Sigmoid colon (tissue), 7 donors: ENCODE data around the gene H19. TPM values are rescaled to one million over a fixed set of nuclear protein-coding genes. Genes with fewer than 3 reads are reported as not detected.

ENCODE experiments used
- DNase-seq: peaks from one replicate; pipeline ENCODE4 v3.0.0-alpha.2; 2019
- H3K27ac ChIP-seq, 4 donors: fragments of 200-600 bp; sonication (generic); one replicate each; pipeline ENCODE4 v1.5.1; 2016 to 2019; ENCODE audit warnings: mild to moderate bottlenecking in 1 of 4
- H3K27me3 ChIP-seq, 3 donors: fragments of 200-600 bp; sonication (generic); one replicate each; pipeline ENCODE4 v1.5.1; 2019; ENCODE audit warnings: mild to moderate bottlenecking in 1 of 3
- H3K36me3 ChIP-seq, 4 donors: fragments of 200-600 bp; sonication (generic); one replicate each; pipeline ENCODE4 v1.5.1; 2016 to 2019
- H3K4me1 ChIP-seq, 4 donors: fragments of 200-600 bp; sonication (generic); one replicate each; pipeline ENCODE4 v1.5.1; 2017 to 2019
- H3K4me3 ChIP-seq, 4 donors: fragments of 200-600 bp; sonication (generic); one replicate each; pipeline ENCODE4 v1.5.1; 2017 to 2019; ENCODE audit warnings: mild to moderate bottlenecking in 2 of 4, moderate library complexity in 1 of 4
- H3K9me3 ChIP-seq, 4 donors: fragments of 200-600 bp in 3 of 4; sonication (generic) in 3 of 4; one replicate each; pipeline versions ENCODE4 v1.5.1 to v1.6.1; 2013 to 2019
- CTCF ChIP-seq, 4 experiments: fragments of 450-650 bp in 3 of 4; fragments of 200-600 bp in 1 of 4; IDR thresholded peaks; one replicate each; pipeline ENCODE4 v1.5.1; 2016 to 2019; ENCODE audit warnings: antibody characterized with exemption in 4 of 4, mild to moderate bottlenecking in 3 of 4, moderate library complexity in 2 of 4
- EP300 ChIP-seq, 4 donors: sonication (generic); formaldehyde crosslinking; IDR thresholded peaks; one replicate each; pipeline ENCODE4 v1.6.1; 2017; ENCODE audit warnings: antibody characterized with exemption in 4 of 4
- POLR2A ChIP-seq, 2 donors: fragments of 450-650 bp; IDR thresholded peaks; one replicate each; pipeline ENCODE4 v1.6.1; 2016; ENCODE audit warnings: antibody characterized with exemption in 2 of 2, mild to moderate bottlenecking in 2 of 2, moderate library complexity in 2 of 2
- POLR2AphosphoS5 ChIP-seq, 4 donors: sonication (generic); formaldehyde crosslinking; IDR thresholded peaks; one replicate each; pipeline ENCODE4 v1.6.1; 2017; ENCODE audit warnings: antibody characterized with exemption in 4 of 4
- WGBS, 2 donors: extraction: QIAGEN DNeasy Blood & Tissue Kit; methylation state at CpG; one replicate each; pipeline ENCODE4 v1.1.7; 2013; 5-methylcytosine and 5-hydroxymethylcytosine counted together
- intact Hi-C: fragments of 100-400 bp; cut with DNase I; formaldehyde crosslinking; loops from one replicate; pipeline ENCODE4 v1.15.1; 2023
- polyA plus RNA-seq, 3 donors: library from polyadenylated mRNA; stranded (reverse); fragments of 200-250 nt; gene quantifications; one replicate each; pipeline ENCODE4 v1.2.3, GENCODE V29; 2013
- total RNA-seq, 4 donors: library from RNA; depleted of rRNA; stranded (reverse); fragments of >200 nt; gene quantifications; one replicate each; pipeline ENCODE4 v1.1.0, GENCODE V29; 2016
- donor health status: healthy with polysubstance abuse.
- donor health status: Bipolar disorder and iron deficiency.
- donor health status: healthy.

H19 gene
- total and polyA plus RNA-seq, 7 donors = 9.9 to 349 (median 67.6) TPM

DNA sequence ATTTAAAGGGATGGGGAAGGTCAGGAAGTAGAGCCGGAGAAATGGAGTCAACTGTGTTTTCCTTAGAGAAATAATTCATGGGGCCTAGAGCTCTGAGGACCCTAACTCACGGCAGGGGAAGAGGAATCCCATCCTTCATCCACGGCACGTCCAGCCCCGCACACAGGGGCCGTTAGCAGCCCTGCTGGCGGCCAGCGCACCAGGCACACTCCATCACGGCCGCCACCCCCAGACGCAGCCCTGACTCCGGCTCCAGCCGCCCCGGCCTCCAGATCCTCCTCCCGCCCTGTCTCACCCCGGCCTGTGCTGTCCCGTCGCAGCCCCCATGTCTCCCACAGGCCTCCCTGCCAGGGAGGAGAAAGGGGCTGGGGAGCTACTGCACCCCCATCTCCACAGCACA lies 39.3 kb downstream of the H19 start:
- DNase-seq = no peak
- TF ChIP-seq CTCF (IDR thresholded peaks at IDR 0.05) (no peak), EP300 (IDR thresholded peaks at IDR 0.05) (no peak), POLR2AphosphoS5 (IDR thresholded peaks at IDR 0.05) (no peak), POLR2A (IDR thresholded peaks at IDR 0.05) (no peak)
- H3K4me3 ChIP-seq = no peak overlapping the region
- no peak overlapping the region for H3K27ac ChIP-seq
- intact Hi-C loops = no loop called here
- H3K4me1 ChIP-seq = no peaks in the 10 kb centered on the region
- no peaks in the 10 kb centered on the region for H3K36me3 ChIP-seq
- no peaks in the 10 kb centered on the region for H3K9me3 ChIP-seq
- no CpG with 5 or more reads among the region's 18 CpGs for WGBS, 2 donors
- no peaks in the 10 kb centered on the region for H3K27me3 ChIP-seq

DNA sequence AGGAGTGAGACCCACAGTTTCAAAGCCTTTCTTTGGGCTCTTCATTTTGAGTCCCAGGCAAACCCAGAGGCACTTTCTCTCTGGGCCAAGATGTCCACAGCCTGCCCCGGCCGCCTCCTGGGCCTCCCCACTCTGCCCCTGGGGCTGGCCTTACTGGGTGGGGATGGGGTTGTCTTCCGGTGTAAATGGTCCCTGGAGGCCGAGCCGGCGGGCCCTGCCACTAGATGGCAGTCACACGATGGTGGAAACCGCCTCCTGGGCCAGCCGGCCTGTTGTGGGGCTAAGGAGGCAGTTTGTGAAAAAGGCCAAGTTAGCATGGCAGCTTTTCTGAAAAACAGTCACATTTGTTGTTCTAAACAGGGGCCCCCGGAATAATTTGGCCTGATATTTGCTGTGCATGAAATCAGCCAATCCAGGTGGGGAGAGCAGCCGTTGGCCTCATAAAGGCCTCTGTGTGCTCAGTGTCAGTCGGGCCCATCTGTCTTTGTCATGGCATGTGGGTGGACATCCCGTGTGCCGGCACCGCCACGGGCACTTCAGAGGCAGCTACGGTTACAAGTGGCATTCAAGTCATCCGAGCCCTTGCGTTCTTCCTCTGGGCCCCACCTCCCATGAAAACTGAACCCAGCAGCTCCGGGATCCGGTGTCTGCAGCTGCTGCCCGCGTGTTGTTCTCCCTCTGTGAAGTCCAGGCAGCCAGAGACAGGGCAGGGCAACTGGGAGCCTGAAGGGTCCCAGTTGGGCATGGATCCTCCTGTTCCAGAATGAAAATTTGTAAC lies 44.0 kb downstream of the H19 start:
- TF ChIP-seq CTCF (IDR thresholded peaks at IDR 0.05) (peak in 1 of 4 experiments; percentile 21), POLR2A (IDR thresholded peaks at IDR 0.05) (no peak)
- intact Hi-C loops = no loop called here

GRCh38 chr11:1952806-1953482 lies 44.7 kb downstream of the H19 start:
- H3K36me3 ChIP-seq = no peaks in the 10 kb centered on the region
- no peaks in the 10 kb centered on the region for H3K9me3 ChIP-seq
- intact Hi-C loops = no loop called here
- H3K4me1 ChIP-seq = no peaks in the 10 kb centered on the region
- TF ChIP-seq EP300 (IDR thresholded peaks at IDR 0.05) (no peak), POLR2AphosphoS5 (IDR thresholded peaks at IDR 0.05) (no peak), POLR2A (IDR thresholded peaks at IDR 0.05) (no peak), CTCF (IDR thresholded peaks at IDR 0.05) (no peak)
- peak; percentile 18 for DNase-seq
- no peaks in the 10 kb centered on the region for H3K27me3 ChIP-seq
- 72% methylated on average over 3 of the region's 29 CpGs; no CpG with 5 or more reads in 1 of the 2 donors for WGBS, 2 donors
- H3K4me3 ChIP-seq = no peak overlapping the region
- no peak overlapping the region for H3K27ac ChIP-seq

More for the DNA sequence above, 44.0 kb downstream of the H19 start:
- peak; percentile 38 for DNase-seq
- Histone ChIP-seq H3K4me3 (no peak overlapping the region), H3K27ac (no peak overlapping the region), H3K27me3 (no peaks in the 10 kb centered on the region), H3K36me3 (no peaks in the 10 kb centered on the region), H3K9me3 (no peaks in the 10 kb centered on the region), H3K4me1 (no peaks in the 10 kb centered on the region)
- WGBS, 2 donors = 47 to 93% methylated on average over 6 to 15 of the region's 23 CpGs

GRCh38 chr11:1949922-1950321 lies 47.7 kb downstream of the H19 start:
- intact Hi-C loops = no loop called here
- H3K4me3 ChIP-seq = no peak overlapping the region
- TF ChIP-seq POLR2AphosphoS5 (IDR thresholded peaks at IDR 0.05) = no peak
- TF ChIP-seq CTCF (IDR thresholded peaks at IDR 0.05) = no peak
- no peak for TF ChIP-seq POLR2A (IDR thresholded peaks at IDR 0.05)
- no peak for TF ChIP-seq EP300 (IDR thresholded peaks at IDR 0.05)
- H3K27me3 ChIP-seq = no peaks in the 10 kb centered on the region
- no peaks in the 10 kb centered on the region for H3K4me1 ChIP-seq
- H3K36me3 ChIP-seq = no peaks in the 10 kb centered on the region
- no peak overlapping the region for H3K27ac ChIP-seq
- no peaks in the 10 kb centered on the region for H3K9me3 ChIP-seq
- WGBS, 2 donors = no CpG with 5 or more reads among the region's 15 CpGs
- DNase-seq = no peak
